RWPE2 (cell line): ENCODE measurements around the gene ARRDC2.

Experiments
- ATAC-seq: fragments of 200-7000 bp; cut with Tn5 transposase; 3 replicates; pipeline ENCODE4 v1.9.1; 2021; ENCODE audit warnings: low read depth
- DNase-seq: peaks from one replicate; pipeline ENCODE4 v3.0.0-alpha.2; 2020; ENCODE audit warnings: low spot score
- H3K27ac ChIP-seq: fragments of 450-650 bp; 2 replicates; pipeline ENCODE4 v1.5.1; 2017; ENCODE audit warnings: mild to moderate bottlenecking; ENCODE audit not compliant: poor library complexity, severe bottlenecking
- H3K27me3 ChIP-seq: fragments of 250-450 bp; sonication (Bioruptor Pico); 2 replicates; pipeline ENCODE4 v1.5.1; 2021; ENCODE audit warnings: mild to moderate bottlenecking, moderate library complexity; ENCODE audit not compliant: insufficient read depth, poor library complexity, severe bottlenecking
- H3K36me3 ChIP-seq: fragments of 250-450 bp; sonication (Bioruptor Pico); 2 replicates; pipeline ENCODE4 v1.5.1; 2020; ENCODE audit warnings: low read depth, mild to moderate bottlenecking, moderate library complexity
- H3K4me1 ChIP-seq: fragments of 250-450 bp; sonication (Bioruptor Pico); 2 replicates; pipeline ENCODE4 v1.5.1; 2021; ENCODE audit warnings: mild to moderate bottlenecking, moderate library complexity; ENCODE audit not compliant: insufficient read depth, poor library complexity, severe bottlenecking
- H3K4me3 ChIP-seq: fragments of 250-450 bp; sonication (Bioruptor Pico); 2 replicates; pipeline ENCODE4 v1.5.1; 2021; ENCODE audit warnings: mild to moderate bottlenecking, moderate library complexity; ENCODE audit not compliant: severe bottlenecking
- H3K9me3 ChIP-seq: fragments of 250-450 bp; sonication (Bioruptor Pico); 2 replicates; pipeline ENCODE4 v1.5.1; 2021; ENCODE audit warnings: mild to moderate bottlenecking, moderate library complexity; ENCODE audit not compliant: severe bottlenecking
- CTCF ChIP-seq: fragments of 450-650 bp; IDR thresholded peaks from one replicate; pipeline ENCODE4 v1.5.1; 2017; ENCODE audit warnings: mild to moderate bottlenecking, moderate library complexity; ENCODE audit not compliant: poor library complexity, severe bottlenecking

ARRDC2 gene

DNA sequence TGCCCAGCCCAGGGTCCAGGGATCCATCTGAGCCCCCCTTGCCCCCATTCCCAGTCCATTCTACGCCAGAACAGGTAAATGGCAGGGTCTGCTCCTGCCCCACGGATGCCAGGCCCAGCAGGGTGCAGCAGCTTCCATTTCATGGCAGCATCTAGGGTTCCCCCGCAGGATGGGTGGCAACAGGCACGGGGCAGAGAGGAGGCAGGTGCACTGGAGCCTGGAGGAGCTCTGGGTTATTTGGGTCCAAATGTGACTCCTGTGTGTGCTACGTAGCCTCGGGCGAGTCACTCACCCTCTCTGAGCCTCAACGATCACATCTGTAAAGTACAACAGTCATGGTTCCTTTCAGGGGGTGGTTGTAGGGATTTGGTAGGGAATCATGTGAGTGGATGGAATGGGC, 51.3 kb downstream of the ARRDC2 start:
- Histone ChIP-seq H3K36me3 (no peaks in the 10 kb centered on the region), H3K4me3 (no peak overlapping the region), H3K4me1 (no peaks in the 10 kb centered on the region), H3K9me3 (no peaks in the 10 kb centered on the region), H3K27me3 (no peaks in the 10 kb centered on the region), H3K27ac (no peak overlapping the region)
- TF ChIP-seq CTCF, result no peak
- DNase-seq (no peak), ATAC-seq (no peak)

DNA sequence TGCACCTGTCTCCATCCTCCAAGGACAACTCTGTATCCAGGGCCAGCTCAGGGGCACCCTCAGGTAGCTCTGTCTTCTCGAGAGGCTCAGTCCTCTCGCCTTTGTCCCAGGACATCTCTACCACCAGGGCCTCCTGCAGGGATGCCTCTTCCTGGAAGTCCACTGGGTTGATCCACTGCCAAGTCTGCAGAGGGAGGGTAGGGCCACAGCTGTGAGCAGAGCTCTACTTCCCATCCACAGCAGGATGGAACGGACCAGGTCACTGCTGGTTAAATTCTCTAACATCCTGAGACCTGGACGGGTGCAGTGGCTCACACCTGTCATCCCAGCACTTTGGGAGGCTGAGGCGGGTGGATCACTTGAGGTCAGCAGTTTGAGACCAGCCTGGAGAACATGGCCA, 51.9 kb downstream of the ARRDC2 start:
- H3K9me3 ChIP-seq, result no peaks in the 10 kb centered on the region
- no peak for DNase-seq
- no peaks in the 10 kb centered on the region for H3K4me1 ChIP-seq
- H3K4me3 ChIP-seq, result no peak overlapping the region
- H3K36me3 ChIP-seq, result no peaks in the 10 kb centered on the region
- no peak overlapping the region for H3K27ac ChIP-seq
- TF ChIP-seq CTCF, result no peak
- H3K27me3 ChIP-seq, result no peaks in the 10 kb centered on the region
- ATAC-seq, result no peak

GRCh38 chr19:18060472-18060871, 52.5 kb downstream of the ARRDC2 start:
- Histone ChIP-seq H3K36me3 (no peaks in the 10 kb centered on the region), H3K27me3 (no peaks in the 10 kb centered on the region), H3K27ac (no peak overlapping the region), H3K4me3 (no peak overlapping the region), H3K9me3 (no peaks in the 10 kb centered on the region), H3K4me1 (no peaks in the 10 kb centered on the region)
- no peak for ATAC-seq
- DNase-seq, result no peak
- no peak for TF ChIP-seq CTCF

- ATAC-seq (peak; percentile 11; the same call in 1 of the 3 replicates), DNase-seq (no peak)
- Histone ChIP-seq H3K4me3 (no peak overlapping the region), H3K27ac (no peak overlapping the region), H3K4me1 (no peaks in the 10 kb centered on the region), H3K27me3 (no peaks in the 10 kb centered on the region), H3K9me3 (no peaks in the 10 kb centered on the region), H3K36me3 (no peaks in the 10 kb centered on the region)
- no peak for TF ChIP-seq CTCF
Observed at GRCh38 chr19:18062028-18062427, 54.1 kb downstream of the ARRDC2 start.

DNA sequence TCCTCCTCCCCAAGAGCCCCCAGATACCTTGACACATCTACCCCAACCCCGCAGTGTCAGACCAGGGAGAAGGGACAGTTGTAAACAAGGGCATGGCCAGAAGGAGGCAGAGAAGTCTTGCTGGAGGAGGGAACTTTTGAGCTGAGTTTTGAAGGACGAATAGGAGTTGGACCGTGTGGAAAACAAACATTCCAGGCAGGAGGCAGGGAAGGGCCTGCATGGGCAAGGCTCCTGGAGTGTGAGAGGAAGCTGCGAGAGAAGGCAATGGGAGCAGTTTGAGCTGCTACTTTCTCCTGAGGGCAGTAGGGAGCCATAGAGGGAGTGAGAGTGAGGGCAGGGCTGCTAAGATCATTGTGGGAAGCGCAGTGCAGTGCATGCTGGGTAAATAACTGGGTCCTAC, 55.5 kb downstream of the ARRDC2 start:
- no peaks in the 10 kb centered on the region for H3K27me3 ChIP-seq
- ATAC-seq, result no peak
- no peaks in the 10 kb centered on the region for H3K9me3 ChIP-seq
- no peak overlapping the region for H3K4me3 ChIP-seq
- DNase-seq, result no peak
- H3K36me3 ChIP-seq, result no peaks in the 10 kb centered on the region
- no peaks in the 10 kb centered on the region for H3K4me1 ChIP-seq
- TF ChIP-seq CTCF, result no peak
- H3K27ac ChIP-seq, result no peak overlapping the region
